ENCODE measurements around the gene SSU72.
"Not testable (repeated sequence)": the region's sequence is repeated elsewhere in the genome, so short reads cannot be mapped to it uniquely, and the experiment has no call there.

The SSU72 gene

GRCh38 chr1:1565340-1565739, 9.3 kb downstream of the SSU72 start:
- Mint-ChIP-seq H3K4me3 (no peak overlapping the region), H3K27me3 (ENCODE audit: low read depth) (no peaks in the 10 kb centered on the region), H3K9me3 (no peaks in the 10 kb centered on the region), H3K36me3 (ENCODE audit: low read depth) (peaks cover 41% of the 10 kb centered on the region), H3K4me1 (ENCODE audit: low read depth) (peaks cover 5% of the 10 kb centered on the region), H3K27ac (no peak overlapping the region)
- no peak for DNase-seq (ENCODE audit: low spot score)

- no peaks in the 10 kb centered on the region for H3K27me3 Mint-ChIP-seq (ENCODE audit: low read depth)
- no peak overlapping the region for H3K4me3 Mint-ChIP-seq
- no peak for DNase-seq (ENCODE audit: low spot score)
- peaks cover 36% of the 10 kb centered on the region for H3K36me3 Mint-ChIP-seq (ENCODE audit: low read depth)
- no peak overlapping the region for H3K27ac Mint-ChIP-seq
- H3K9me3 Mint-ChIP-seq = no peaks in the 10 kb centered on the region
- H3K4me1 Mint-ChIP-seq (ENCODE audit: low read depth) = peaks cover 4% of the 10 kb centered on the region
Observed at GRCh38 chr1:1564268-1564667, 10.4 kb downstream of the SSU72 start.

GRCh38 chr1:1563688-1564087, 11.0 kb downstream of the SSU72 start:
- no peaks in the 10 kb centered on the region for H3K27me3 Mint-ChIP-seq (ENCODE audit: low read depth)
- peaks cover 36% of the 10 kb centered on the region for H3K36me3 Mint-ChIP-seq (ENCODE audit: low read depth)
- H3K4me1 Mint-ChIP-seq (ENCODE audit: low read depth) = peaks cover 3% of the 10 kb centered on the region
- no peak overlapping the region for H3K4me3 Mint-ChIP-seq
- DNase-seq (ENCODE audit: low spot score) = no peak
- H3K9me3 Mint-ChIP-seq = no peaks in the 10 kb centered on the region
- H3K27ac Mint-ChIP-seq = no peak overlapping the region

GRCh38 chr1:1562556-1563195, 12.0 kb downstream of the SSU72 start:
- no peak overlapping the region for H3K27ac Mint-ChIP-seq
- DNase-seq (ENCODE audit: low spot score) = no peak
- peaks cover 36% of the 10 kb centered on the region for H3K36me3 Mint-ChIP-seq (ENCODE audit: low read depth)
- H3K4me3 Mint-ChIP-seq = no peak overlapping the region
- peaks cover 3% of the 10 kb centered on the region for H3K4me1 Mint-ChIP-seq (ENCODE audit: low read depth)
- H3K27me3 Mint-ChIP-seq (ENCODE audit: low read depth) = no peaks in the 10 kb centered on the region
- H3K9me3 Mint-ChIP-seq = no peaks in the 10 kb centered on the region

- DNase-seq (ENCODE audit: low spot score) = no peak
- H3K27ac Mint-ChIP-seq = no peak overlapping the region
- H3K4me1 Mint-ChIP-seq (ENCODE audit: low read depth) = peaks cover 1% of the 10 kb centered on the region
- H3K9me3 Mint-ChIP-seq = no peaks in the 10 kb centered on the region
- peaks cover 30% of the 10 kb centered on the region for H3K36me3 Mint-ChIP-seq (ENCODE audit: low read depth)
- no peaks in the 10 kb centered on the region for H3K27me3 Mint-ChIP-seq (ENCODE audit: low read depth)
- H3K4me3 Mint-ChIP-seq = no peak overlapping the region
Observed at GRCh38 chr1:1561801-1562470, 12.7 kb downstream of the SSU72 start.

GRCh38 chr1:1560178-1560577, 14.5 kb downstream of the SSU72 start:
- DNase-seq (ENCODE audit: low spot score) = no peak
- no peak overlapping the region for H3K4me3 Mint-ChIP-seq
- no peak overlapping the region for H3K27ac Mint-ChIP-seq
- H3K27me3 Mint-ChIP-seq (ENCODE audit: low read depth) = no peaks in the 10 kb centered on the region
- no peaks in the 10 kb centered on the region for H3K9me3 Mint-ChIP-seq
- H3K36me3 Mint-ChIP-seq (ENCODE audit: low read depth) = peaks cover 24% of the 10 kb centered on the region
- H3K4me1 Mint-ChIP-seq (ENCODE audit: low read depth) = no peaks in the 10 kb centered on the region

GRCh38 chr1:1559066-1559465, 15.6 kb downstream of the SSU72 start:
- peaks cover 15% of the 10 kb centered on the region for H3K36me3 Mint-ChIP-seq (ENCODE audit: low read depth)
- DNase-seq (ENCODE audit: low spot score) = no peak
- H3K27me3 Mint-ChIP-seq (ENCODE audit: low read depth) = no peaks in the 10 kb centered on the region
- H3K4me3 Mint-ChIP-seq = no peak overlapping the region
- no peaks in the 10 kb centered on the region for H3K9me3 Mint-ChIP-seq
- no peaks in the 10 kb centered on the region for H3K4me1 Mint-ChIP-seq (ENCODE audit: low read depth)
- H3K27ac Mint-ChIP-seq = no peak overlapping the region

- DNase-seq (ENCODE audit: low spot score) = no peak
- no peaks in the 10 kb centered on the region for H3K9me3 Mint-ChIP-seq
- no peak overlapping the region for H3K4me3 Mint-ChIP-seq
- H3K27ac Mint-ChIP-seq = no peak overlapping the region
- no peaks in the 10 kb centered on the region for H3K27me3 Mint-ChIP-seq (ENCODE audit: low read depth)
- H3K36me3 Mint-ChIP-seq (ENCODE audit: low read depth) = peaks cover 10% of the 10 kb centered on the region
- H3K4me1 Mint-ChIP-seq (ENCODE audit: low read depth) = no peaks in the 10 kb centered on the region
Observed at GRCh38 chr1:1558591-1558990, 16.1 kb downstream of the SSU72 start.

- H3K4me1 Mint-ChIP-seq (ENCODE audit: low read depth); DNase-seq (ENCODE audit: low spot score); H3K36me3 Mint-ChIP-seq (ENCODE audit: low read depth); H3K27me3 Mint-ChIP-seq (ENCODE audit: low read depth); H3K27ac Mint-ChIP-seq; H3K9me3 Mint-ChIP-seq; H3K4me3 Mint-ChIP-seq: not testable (repeated sequence)
Observed at GRCh38 chr1:1557688-1558087, 17.0 kb downstream of the SSU72 start.

GRCh38 chr1:1556961-1557360, 17.7 kb downstream of the SSU72 start:
- not testable (repeated sequence) for H3K27me3 Mint-ChIP-seq (ENCODE audit: low read depth); H3K27ac Mint-ChIP-seq; H3K9me3 Mint-ChIP-seq; H3K4me3 Mint-ChIP-seq; H3K4me1 Mint-ChIP-seq (ENCODE audit: low read depth); H3K36me3 Mint-ChIP-seq (ENCODE audit: low read depth); DNase-seq (ENCODE audit: low spot score)

GRCh38 chr1:1556505-1556904, 18.2 kb downstream of the SSU72 start:
- Mint-ChIP-seq H3K9me3 (no peaks in the 10 kb centered on the region), H3K27ac (no peak overlapping the region), H3K4me1 (ENCODE audit: low read depth) (no peaks in the 10 kb centered on the region), H3K36me3 (ENCODE audit: low read depth) (peaks cover 1% of the 10 kb centered on the region), H3K4me3 (no peak overlapping the region), H3K27me3 (ENCODE audit: low read depth) (no peaks in the 10 kb centered on the region)
- no peak for DNase-seq (ENCODE audit: low spot score)

GRCh38 chr1:1554926-1555915, 19.4 kb downstream of the SSU72 start:
- H3K4me1 Mint-ChIP-seq (ENCODE audit: low read depth) = no peaks in the 10 kb centered on the region

GRCh38 chr1:1554550-1554925, 20.1 kb downstream of the SSU72 start:
- no peaks in the 10 kb centered on the region for H3K9me3 Mint-ChIP-seq

More at GRCh38 chr1:1554926-1555915, 19.4 kb downstream of the SSU72 start:
- H3K9me3 Mint-ChIP-seq = no peaks in the 10 kb centered on the region
- no peaks in the 10 kb centered on the region for H3K36me3 Mint-ChIP-seq (ENCODE audit: low read depth)
- DNase-seq (ENCODE audit: low spot score) = no peak
- H3K27me3 Mint-ChIP-seq (ENCODE audit: low read depth) = no peaks in the 10 kb centered on the region
- no peak overlapping the region for H3K27ac Mint-ChIP-seq
- no peak overlapping the region for H3K4me3 Mint-ChIP-seq

More at GRCh38 chr1:1554550-1554925, 20.1 kb downstream of the SSU72 start:
- no peak for DNase-seq (ENCODE audit: low spot score)
- no peak overlapping the region for H3K27ac Mint-ChIP-seq
- no peaks in the 10 kb centered on the region for H3K4me1 Mint-ChIP-seq (ENCODE audit: low read depth)
- H3K36me3 Mint-ChIP-seq (ENCODE audit: low read depth) = no peaks in the 10 kb centered on the region
- no peak overlapping the region for H3K4me3 Mint-ChIP-seq
- H3K27me3 Mint-ChIP-seq (ENCODE audit: low read depth) = no peaks in the 10 kb centered on the region
